NCI-H2227 treated with DMSO at 0.1 percent for 48 hours (cell line): Measurements from ENCODE around the gene CLTCL1.

Source experiments
- DNase-seq: peaks from one replicate; lab custom pipeline; 2025; lab: John Stamatoyannopoulos, UW

The CLTCL1 gene

DNA sequence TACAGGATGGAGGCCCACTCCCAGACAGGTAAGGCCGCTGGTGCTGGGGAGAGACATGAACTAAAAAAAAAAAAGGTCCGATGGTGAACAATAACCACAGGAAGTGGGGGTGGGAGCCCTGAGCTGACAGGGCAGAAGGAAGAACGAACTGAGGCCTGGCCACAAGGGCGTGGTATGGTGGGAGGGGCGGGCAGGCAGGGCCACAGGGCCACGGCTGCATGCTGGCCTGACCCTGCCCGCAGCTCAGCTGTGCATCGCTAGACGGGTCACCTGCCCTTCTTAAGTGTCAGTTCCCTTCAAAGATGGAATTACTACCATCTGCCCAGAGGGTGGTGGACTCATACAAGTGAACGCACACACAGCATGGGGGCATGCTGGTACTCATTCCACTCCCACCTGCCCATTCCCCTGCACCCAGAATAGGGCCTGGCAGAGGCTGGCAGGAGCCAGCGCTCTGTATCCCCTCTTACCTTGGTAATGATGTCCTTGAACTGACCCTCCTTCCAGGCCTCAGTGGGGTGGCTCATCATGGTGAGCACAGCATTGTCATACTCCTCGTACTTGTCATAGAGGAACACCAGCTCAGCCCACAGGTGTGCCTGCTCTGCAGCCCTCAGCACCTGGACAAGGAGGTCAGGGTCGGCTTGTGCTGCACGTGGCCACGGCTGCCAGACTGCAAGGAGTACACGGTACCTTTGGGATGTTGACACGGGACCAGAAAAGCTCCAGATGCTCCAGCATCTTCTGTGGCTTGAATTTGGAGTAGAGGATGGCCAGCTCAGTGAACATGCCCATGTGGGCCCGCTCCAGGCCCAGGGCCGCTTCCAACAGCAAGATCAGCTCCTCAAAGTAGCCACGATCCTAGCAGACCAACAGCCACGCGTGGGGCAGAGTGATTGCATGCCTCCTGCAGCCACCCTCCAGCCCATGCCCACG, 95.5 kb downstream of the CLTCL1 start:
- DNase-seq: no peak

DNA sequence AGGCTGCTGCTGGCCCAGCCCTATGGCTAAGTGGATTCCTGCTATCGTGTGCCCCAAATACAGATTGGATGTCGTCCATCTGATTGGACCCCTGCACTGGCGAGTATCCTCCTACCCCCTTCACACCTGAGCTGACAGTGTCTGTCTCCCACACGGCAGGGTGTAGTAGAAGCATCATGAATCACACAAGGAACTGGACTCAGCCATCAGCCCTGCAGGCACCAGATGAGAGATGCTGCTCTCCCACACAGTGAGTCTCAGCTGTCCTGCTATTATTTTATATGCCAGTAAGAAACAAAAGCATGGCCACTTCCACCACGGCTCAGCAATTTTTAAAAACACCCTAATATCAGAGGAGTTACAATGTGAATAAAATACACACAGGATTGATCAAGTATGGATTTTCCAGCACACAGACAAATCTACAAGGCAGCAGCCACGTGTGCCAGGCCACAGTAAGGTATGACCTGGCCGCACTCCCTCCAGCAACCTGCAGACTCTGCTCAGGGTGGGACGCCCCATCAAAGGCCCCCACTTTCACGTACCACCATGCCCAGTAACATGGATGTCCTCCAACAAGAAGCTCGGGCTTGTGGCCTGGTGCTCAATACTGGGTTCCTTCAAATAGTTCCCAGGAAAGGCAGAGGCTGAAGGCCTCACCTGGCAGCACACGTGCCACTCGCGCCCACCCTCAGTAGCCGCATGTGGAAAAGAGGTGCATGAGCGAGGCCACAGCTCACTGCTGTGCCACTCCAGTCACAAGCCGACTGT, 96.6 kb downstream of the CLTCL1 start:
- DNase-seq: no peak

DNA sequence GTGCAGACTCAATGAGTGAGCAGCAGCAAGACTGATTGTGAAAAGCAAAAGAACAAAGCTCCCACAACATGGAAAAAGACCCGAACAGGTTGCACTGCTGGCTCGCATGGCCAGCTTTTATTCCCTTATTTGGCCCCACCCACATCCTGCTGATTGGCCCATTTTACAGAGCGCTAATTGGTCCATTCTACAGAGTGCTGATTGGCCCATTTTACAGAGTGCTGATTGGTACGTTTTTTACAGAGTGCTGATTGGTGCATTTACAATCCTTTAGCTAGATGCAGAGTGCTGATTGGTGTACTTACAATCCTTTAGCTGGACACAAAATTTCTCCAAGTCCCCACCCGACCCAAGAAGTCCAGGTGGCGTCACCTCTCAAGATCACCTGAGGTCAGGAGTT, 97.6 kb downstream of the CLTCL1 start:
- DNase-seq: no peak

DNA sequence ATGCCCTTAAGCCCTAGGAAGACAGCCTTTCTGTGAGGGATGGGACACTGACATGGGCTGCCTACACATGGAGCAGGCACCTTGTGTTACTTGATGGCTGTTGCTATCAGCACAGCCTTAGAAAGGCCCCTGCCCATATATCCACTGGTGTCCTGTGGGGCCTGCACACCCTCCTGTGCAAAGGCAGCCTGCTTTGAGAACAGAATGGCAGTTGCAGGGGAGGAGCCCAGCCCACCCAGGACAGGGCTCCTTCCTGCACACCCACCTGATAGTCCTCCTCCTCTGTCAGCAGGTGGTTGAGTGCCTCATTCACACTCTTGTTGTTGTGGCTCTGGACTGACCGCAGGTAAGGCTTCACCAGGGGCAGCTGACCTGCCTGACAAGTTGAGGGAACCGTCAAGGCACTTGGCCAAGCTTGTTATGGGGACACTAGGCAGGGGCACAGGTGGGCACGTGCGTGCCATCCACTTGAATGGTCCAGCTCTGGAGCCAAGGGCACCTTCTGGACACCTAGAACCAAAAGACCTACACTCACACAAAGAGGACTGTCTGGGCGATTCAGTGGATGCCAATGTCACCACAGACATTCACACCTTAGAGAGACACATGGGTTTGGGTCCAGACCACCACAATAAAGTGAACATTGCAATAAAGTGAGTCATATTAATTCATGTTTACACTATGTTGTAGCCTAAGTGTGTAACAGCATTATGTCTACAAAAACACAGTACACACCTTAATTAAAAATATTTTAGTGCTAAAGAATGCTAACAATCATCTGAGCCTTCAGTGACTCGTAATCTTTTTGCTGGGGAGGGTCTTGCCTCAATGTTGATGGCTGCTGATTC, 103.6 kb downstream of the CLTCL1 start:
- DNase-seq: no peak

DNA sequence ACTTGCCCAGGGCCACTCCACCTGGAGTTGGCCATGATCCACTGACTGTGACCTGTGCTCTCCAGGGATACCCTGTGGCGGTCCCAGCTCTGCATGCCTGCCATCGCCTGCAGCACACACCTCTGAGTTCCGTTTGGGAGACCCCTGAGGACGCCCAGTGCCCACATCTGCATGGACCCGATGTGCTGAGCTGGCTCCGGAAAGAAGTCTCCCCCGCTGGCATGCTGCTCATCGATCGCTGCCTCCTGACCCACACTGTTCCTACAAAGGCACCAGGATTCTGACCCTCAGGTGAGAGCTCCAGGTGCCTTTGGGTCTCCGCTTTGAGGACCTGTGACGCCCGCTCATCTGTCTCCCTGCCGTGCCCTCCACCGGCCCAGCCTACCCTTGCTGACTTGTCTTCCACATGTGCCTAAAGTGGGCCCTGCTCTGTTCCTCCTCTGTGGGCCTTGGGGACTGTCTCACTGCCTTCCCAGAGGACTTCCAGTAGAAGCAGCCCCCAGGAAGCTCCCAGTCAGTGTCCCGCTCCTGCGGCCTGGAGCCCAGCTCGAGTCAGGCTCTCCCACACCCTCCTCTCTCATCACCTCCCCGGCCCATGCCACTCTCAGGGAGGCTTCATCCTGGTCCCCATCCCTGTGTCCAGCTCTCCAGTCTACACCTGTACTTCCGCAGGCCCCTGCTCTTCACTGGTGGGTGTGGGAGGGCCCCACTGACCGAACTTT, 107.1 kb downstream of the CLTCL1 start:
- no peak for DNase-seq

DNA sequence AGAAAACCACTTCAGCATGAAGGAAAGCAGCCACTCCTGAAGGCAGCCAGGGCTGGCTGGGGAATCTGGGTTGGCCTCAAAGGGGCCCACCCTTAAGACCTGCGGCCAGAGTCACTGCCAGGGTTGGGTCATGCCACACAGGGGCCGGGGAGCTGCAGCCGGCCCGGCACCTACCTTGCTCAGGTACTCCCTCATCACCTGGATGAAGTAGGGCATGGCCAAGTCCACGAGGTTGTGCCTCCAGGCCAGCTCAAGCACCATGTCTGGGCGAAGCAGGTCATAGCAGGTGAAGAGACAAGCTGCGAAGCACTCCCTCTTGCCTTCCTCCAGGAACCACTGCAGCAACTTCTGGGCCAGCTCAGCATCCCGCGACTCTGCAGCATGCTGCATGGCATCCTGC, 108.3 kb downstream of the CLTCL1 start:
- DNase-seq: no peak

DNA sequence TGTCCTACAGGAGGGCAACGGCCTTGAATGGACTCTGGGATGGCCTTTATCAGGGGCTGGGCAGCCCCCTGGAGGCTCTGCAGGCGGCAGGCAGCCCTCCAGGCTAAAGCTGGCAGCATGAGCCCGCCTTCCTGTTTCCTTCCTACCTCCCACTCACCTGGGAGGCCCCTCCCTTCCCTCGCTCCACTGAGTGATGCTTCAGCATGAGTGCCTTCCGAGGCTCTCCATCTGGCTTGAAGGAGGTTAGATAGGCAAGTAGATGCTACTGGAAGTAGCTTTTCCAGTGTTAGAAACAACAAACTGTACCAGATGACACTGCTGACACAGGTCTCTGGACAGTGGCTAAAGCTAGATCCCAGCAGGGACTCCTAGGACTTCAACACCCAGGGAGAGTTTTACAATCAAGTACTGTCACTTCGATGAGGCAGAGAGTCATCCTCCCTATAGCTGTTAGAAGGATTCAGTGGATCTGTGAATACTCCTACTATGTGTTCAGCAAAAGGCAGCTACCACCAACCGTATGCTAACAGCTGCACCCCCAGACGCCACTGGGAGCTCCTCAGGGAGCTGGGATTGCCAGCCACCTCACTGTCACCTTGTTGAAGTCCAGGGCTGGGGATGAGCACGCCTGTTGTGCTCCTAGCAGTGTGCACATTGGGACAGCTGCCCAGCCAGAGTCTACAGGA, 108.9 kb downstream of the CLTCL1 start:
- no peak for DNase-seq

DNA sequence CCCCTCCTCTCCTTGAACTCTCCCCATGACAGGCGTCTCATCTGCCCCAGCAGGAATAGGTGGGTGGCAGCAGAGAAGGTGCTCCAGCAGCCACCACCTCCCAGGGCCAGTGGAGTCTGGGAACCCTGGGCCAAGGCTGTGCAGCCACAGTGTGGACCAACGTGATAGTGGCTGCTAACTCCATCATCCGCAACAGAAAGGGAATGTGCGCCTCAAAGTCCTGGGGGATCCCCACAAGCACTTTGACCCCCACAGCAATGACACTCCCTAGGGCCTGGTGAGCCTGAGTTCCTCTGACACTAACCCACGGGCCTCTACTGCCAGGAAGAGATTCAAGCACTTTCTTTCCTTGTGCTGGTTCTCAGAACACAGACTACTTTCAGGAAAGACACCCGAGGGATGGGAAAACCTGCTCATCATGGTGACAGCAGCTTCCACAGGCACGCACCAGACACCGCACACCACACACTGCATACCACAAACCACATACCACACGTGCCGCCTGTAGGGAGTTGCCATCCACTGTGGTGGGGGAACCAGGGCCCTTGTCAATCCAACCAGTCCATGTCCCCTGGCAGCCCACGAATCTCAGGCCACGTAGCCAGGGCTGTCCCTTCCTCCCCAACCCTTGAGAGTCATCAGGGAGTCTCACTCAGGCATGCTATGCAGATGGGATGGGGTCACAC, 109.6 kb downstream of the CLTCL1 start:
- no peak for DNase-seq

DNA sequence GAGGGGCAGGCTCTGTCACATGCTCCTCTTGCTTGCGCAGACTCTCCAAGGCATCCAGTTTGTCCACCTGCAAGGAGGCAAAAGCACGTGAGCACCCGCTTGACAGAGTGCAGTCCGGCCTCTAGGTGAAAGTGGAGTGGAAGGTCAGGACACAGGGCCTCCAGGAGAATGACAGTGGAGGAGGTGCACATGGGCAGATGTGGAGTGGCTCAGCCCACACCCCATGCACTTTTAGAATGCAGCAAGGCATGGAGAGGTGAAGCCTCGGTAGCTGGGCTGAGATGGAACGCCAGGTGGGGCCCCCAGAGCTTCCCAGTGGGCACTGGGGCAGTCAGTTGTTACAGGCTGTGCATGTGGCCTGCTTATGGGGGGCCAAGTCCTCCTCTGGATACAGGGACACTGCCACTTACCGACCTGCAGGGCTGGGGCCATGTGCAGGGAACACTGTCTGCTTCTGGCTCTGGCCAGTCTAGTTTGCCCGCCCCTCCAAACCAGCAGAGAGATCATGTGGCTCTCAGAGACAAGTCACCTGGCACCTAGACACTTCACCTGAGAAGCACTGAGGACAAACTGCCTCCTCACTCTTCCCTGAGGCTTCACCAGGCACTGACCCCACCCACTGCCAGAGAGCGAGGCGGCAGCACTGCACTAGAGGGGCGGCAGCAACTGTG, 110.6 kb downstream of the CLTCL1 start:
- DNase-seq: no peak

DNA sequence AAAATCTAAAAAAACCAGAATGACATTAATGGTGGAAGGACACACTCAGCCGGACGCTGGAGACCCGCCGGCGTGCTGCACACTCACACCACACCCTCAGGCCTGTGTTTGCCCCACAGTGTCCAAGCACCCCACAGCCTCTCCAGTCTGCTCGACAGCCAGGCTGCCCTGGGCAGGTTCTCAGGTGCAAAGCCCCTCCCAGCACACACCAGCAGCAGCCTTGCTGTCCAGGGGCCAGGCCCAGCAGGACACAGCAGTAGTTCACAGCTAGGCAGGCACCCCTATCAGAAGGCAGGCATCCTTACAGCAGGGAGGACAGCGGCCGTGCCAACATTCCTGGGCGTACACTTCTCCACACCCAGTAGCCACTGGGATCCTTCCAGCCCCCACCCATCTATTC, 111.3 kb downstream of the CLTCL1 start:
- DNase-seq: no peak

DNA sequence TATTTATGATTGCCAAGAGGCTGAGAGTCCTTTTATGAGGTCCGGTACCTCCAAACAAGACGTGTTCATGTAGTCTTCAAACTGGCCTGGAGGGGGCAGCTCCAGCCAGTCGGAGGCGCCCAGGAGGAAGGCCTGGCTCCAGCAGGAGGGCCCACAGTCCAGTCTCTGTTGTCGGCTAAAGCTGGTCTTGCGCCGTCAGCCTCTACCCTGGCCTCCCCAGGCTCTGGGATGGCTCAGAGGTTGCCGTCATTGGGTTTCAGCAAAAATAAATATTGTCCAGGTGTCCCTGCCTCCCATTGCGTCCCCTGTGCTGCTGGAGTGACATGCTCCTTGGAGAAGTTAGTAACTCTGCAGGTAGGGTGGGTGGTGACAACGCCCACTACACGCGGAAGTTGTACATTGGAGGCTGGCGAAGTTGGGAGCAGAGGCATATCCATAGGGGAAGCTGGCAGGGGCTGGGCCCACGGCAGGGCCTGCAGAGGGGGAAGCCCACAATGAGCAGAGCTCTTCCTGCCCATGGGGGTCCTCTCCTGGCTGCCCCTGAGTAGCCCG, 111.9 kb downstream of the CLTCL1 start:
- DNase-seq: peak; percentile 67

DNA sequence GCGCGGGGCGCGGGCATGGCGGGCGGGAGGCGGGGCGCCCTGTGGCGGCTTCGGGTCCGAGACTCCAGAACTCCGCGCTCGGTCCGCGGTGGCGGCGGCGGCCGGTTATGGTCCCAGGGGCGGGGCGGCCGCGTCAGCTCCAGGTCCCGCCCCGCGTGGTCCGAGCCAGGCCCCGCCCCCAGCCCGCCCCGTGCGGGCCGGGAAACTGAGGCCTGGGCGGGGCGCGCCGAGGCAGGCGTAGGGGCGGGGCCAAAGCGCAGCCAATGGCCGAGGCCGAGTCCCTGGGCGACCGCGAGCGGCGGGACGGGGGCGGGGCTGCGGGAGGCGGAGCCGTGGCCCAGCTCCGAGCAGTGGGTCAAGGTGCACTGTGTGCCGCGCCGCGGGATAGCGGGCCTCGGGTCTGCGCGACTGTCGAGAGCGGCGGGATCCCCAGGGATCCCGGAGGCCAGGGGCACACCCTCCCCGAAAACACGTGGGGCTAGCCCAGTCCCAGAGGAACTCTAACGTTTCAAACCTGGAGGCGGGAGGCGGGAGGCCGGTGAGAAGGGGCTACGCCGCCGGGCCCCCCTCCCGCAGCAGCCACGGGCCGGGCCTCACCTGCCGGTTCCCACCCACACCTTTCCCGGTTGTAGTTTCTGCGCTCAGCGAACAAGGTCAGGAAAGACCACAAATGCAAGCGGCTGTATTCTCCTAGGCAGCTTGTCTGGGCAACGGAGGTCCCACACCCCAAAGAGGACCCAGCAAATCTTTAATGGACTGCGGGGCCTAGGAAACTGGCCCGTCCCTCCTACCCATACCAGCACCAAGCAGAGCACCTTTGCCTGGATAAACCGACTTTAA, 112.6 kb downstream of the CLTCL1 start, which contains the start of gene SLC25A1:
Gene SLC25A1 (minus strand): TSS at position 80 of the 840 bp plus-strand sequence. CDS start 63 bp downstream, at position 17.
- DNase-seq: peak; percentile 88

DNA sequence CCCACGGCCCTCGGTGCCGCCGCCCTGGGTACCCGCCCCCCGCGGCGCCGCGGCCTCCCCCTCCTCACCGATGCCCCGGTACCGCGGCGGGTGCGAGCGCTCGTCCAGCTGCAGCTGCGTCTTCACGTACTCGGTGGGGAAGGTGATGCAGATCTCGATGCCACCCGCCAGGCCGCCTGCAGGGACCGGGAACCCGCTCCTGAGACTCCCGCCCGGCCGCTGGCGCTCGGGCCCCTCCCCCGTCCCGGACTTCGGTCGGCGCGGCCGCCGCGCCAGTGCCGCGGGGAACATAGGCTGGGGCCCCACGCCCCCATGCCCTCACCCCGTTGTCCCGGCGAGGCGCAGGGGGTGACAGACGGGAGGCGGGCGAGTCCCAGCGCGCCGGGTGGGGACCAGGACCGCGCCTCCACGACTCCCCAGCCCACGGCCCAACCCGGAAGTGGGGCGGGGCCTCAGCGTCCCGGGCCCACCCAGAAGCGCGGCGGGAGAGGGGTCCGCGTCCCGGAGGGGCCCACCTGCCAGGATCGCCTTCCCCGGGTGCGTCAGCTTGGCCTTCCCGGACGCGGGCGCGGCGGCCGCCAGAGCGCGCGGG, 113.4 kb downstream of the CLTCL1 start:
- DNase-seq: no peak

DNA sequence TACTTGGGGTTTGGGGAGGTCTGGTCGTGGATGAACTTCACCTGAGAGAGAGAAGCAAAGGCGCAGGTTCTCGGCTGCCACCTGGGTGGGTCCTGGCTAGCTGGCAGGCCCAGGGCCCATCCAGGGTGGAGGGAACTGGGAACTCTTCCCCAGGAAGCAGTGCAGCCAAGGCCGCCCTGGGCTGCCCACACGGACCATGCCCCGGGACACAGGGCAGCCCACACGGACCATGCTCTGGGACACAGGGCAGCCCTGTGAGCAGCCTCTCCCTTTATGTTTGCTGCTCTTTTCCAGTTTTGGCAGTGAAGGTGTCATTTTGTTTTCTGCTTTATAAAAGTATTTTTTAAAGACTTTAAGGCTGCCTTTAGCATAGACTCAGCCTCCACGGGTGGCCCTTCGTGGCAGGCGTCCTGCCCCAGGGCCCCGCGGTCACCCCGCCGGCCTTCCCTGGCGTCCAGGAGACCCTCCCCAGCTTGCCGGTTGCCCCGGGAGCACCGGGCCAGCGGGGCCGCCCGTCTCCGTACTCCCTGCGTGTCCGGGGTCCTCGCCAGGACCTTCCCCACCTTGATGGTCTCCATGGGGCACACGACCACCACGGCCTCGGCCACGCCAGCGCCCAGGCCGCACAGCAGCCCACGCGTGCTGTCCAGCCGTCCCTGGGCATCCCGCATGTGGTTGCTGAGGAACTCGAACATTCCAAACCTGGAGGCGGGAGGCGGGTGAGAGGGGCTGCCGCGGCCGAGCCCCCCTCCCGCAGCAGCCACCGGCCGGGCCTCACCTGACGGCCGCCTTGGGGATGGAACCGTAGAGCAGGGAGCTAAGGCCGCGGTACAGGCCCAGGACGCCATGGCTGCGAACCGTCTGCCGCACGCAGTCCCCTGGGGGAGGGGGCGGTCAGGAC, 114.1 kb downstream of the CLTCL1 start:
- DNase-seq: no peak

DNA sequence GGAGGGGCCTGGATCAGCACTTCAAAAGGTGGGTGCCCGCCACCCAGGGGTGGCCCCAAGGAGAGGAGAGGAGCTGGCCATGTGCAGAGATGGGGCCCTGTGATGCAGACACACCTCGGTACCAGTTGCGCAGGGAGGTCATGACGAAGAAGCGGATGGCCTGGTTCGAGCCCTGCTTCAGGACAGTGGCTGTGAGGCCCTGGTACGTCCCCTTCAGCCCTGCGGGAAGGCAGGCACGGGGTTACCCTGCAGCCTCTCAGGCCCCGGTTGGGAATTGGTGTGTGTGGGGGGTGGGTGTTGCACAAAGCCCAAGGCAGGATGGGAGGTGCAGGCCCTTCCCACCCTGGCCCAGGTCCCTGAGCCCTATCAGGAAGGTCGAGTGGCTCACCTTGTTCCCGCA, 114.8 kb downstream of the CLTCL1 start:
- no peak for DNase-seq

DNA sequence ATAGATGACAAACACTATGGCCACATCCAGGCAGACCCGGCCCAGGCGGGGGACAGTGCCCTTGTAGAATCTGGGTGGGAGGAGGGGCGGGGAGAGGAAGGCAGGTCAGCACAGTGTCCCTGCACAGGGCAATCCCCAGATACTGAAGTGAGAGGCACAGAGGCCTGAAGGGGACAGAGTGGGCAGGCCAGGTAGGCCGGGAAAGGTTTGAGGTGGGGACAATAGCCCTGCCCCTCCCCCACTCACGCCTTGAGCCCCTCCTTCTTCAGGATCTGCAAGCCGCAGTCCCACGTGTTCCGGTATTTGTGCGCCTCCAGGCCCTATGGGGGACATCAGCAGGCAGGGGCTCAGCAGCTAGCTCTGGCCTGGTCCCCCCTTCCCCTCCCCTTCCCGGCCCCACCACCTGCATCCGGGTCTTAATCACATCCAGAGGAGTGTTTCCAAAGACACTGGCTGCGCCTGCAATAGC, 115.3 kb downstream of the CLTCL1 start:
- no peak for DNase-seq
